GM12891 (cell line): ENCODE data around the gene SPOCK1.

Source experiments
- POLR2A ChIP-seq: IDR thresholded peaks from 2 replicates; pipeline ENCODE4 v1.6.1; 2011; ENCODE audit warnings: low read depth, low read length, control low read depth
- POLR2AphosphoS5 ChIP-seq: IDR thresholded peaks from 2 replicates; pipeline ENCODE4 v1.6.1; 2011; ENCODE audit warnings: low read depth, low read length, control low read depth
- SPI1 ChIP-seq: IDR thresholded peaks from 2 replicates; pipeline ENCODE4 v1.6.1; 2011; ENCODE audit warnings: low read depth, low read length, control low read depth
- TAF1 ChIP-seq: IDR thresholded peaks from 2 replicates; pipeline ENCODE4 v1.6.1; 2011; ENCODE audit warnings: low read depth, low read length, control low read depth

- TF ChIP-seq TAF1 = no peak
- TF ChIP-seq POLR2A = no peak
- no peak for TF ChIP-seq POLR2AphosphoS5
- no peak for TF ChIP-seq SPI1
These were observed 484.4 kb downstream of the SPOCK1 start for GRCh38 chr5:137014731-137015130.
